ENCODE results near the gene GNLY. TPM values are rescaled to one million over a fixed set of nuclear protein-coding genes. Genes with fewer than 3 reads are reported as not detected.
"Not testable (repeated sequence)": the region's sequence is repeated elsewhere in the genome, so short reads cannot be mapped to it uniquely, and the experiment has no call there.

GNLY gene
- total RNA-seq, 4 donors from 2014 or later = 3.6 to 36.1 (median 12.0) TPM

DNA sequence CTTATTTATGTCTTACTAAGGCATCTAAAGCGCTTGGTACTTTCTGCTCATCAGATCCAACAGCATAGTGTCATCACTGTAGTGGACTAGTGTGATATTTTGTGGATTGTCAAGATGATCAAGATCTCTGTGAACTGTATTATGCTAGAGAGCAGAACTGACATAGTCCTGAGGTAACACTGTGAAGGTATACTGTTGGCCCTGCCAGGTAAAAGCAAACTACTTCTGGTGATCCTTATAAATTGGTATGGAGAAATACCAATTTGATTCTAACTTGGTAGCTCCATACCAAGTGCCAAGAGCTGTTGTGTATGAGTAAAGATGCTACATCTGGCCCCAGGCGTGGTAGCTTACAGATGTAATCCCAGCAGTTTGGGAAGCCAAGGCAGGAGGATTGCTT lies 42.1 kb upstream of the GNLY start:
- no peak overlapping the region for H3K27ac ChIP-seq
- in situ Hi-C loops (cut with MboI; ENCODE audit: low sequenced_read_pairs in 4 of 4) = no loop called here
- H3K4me1 ChIP-seq = no peaks in the 10 kb centered on the region
- H3K27me3 ChIP-seq = no peaks in the 10 kb centered on the region
- peaks cover 0 to 65% of the 10 kb centered on the region in 2 donors for H3K36me3 ChIP-seq
- no peak for ATAC-seq
- intact Hi-C loops (cut with DNase I; ENCODE audit: low total_unique reads) = no loop called here
- H3K4me3 ChIP-seq = no peak overlapping the region
- TF ChIP-seq POLR2A (IDR thresholded peaks at IDR 0.05) = no peak
- TF ChIP-seq, protein P1, sequence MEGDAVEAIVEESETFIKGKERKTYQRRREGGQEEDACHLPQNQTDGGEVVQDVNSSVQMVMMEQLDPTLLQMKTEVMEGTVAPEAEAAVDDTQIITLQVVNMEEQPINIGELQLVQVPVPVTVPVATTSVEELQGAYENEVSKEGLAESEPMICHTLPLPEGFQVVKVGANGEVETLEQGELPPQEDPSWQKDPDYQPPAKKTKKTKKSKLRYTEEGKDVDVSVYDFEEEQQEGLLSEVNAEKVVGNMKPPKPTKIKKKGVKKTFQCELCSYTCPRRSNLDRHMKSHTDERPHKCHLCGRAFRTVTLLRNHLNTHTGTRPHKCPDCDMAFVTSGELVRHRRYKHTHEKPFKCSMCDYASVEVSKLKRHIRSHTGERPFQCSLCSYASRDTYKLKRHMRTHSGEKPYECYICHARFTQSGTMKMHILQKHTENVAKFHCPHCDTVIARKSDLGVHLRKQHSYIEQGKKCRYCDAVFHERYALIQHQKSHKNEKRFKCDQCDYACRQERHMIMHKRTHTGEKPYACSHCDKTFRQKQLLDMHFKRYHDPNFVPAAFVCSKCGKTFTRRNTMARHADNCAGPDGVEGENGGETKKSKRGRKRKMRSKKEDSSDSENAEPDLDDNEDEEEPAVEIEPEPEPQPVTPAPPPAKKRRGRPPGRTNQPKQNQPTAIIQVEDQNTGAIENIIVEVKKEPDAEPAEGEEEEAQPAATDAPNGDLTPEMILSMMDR (IDR thresholded peaks at IDR 0.05 in 4 of 5, conservative IDR thresholded peaks at IDR 0.05 in 1 of 5) = no peak
- no peaks in the 10 kb centered on the region for H3K9me3 ChIP-seq
- DNase-seq = no peak

- Histone ChIP-seq H3K4me3 (no peak overlapping the region), H3K36me3 (peaks cover 0 to 45% of the 10 kb centered on the region in 2 donors), H3K27me3 (no peaks in the 10 kb centered on the region), H3K4me1 (no peaks in the 10 kb centered on the region), H3K9me3 (no peaks in the 10 kb centered on the region), H3K27ac (no peak overlapping the region)
- intact Hi-C loops (cut with DNase I; ENCODE audit: low total_unique reads) = no loop called here
- DNase-seq (no peak), ATAC-seq (no peak)
- TF ChIP-seq, protein P1 (IDR thresholded peaks at IDR 0.05 in 4 of 5, conservative IDR thresholded peaks at IDR 0.05 in 1 of 5) = no peak
- TF ChIP-seq POLR2A (IDR thresholded peaks at IDR 0.05) = no peak
- in situ Hi-C loops (cut with MboI; ENCODE audit: low sequenced_read_pairs in 4 of 4) = no loop called here
Observed at GRCh38 chr2:85653996-85654395, 40.2 kb upstream of the GNLY start.

GRCh38 chr2:85655961-85656417 lies 38.2 kb upstream of the GNLY start:
- H3K36me3 ChIP-seq = peaks cover 0 to 25% of the 10 kb centered on the region in 2 donors
- no peak for DNase-seq
- H3K4me3 ChIP-seq = no peak overlapping the region
- H3K4me1 ChIP-seq = no peaks in the 10 kb centered on the region
- peak overlapping the region in 1 of 4 donors; percentile 42 for H3K27ac ChIP-seq
- TF ChIP-seq POLR2A (IDR thresholded peaks at IDR 0.05) = no peak
- intact Hi-C loops (cut with DNase I; ENCODE audit: low total_unique reads) = no loop called here
- ATAC-seq = peak in 1 of 2 donors; percentile 15
- H3K27me3 ChIP-seq = no peaks in the 10 kb centered on the region
- H3K9me3 ChIP-seq = no peaks in the 10 kb centered on the region
- in situ Hi-C loops (cut with MboI; ENCODE audit: low sequenced_read_pairs in 4 of 4) = no loop called here

- DNase-seq (no peak), ATAC-seq (peak in 1 of 2 donors; percentile 28)
- intact Hi-C loops (cut with DNase I; ENCODE audit: low total_unique reads) (no loop called here), in situ Hi-C loops (cut with MboI; ENCODE audit: low sequenced_read_pairs in 4 of 4) (no loop called here)
- H3K4me1 ChIP-seq = no peaks in the 10 kb centered on the region
- H3K27me3 ChIP-seq = no peaks in the 10 kb centered on the region
- no peaks in the 10 kb centered on the region for H3K9me3 ChIP-seq
- H3K27ac ChIP-seq = peak overlapping the region in 1 of 4 donors; percentile 42
- H3K4me3 ChIP-seq = no peak overlapping the region
- peaks cover 0 to 20% of the 10 kb centered on the region in 2 donors for H3K36me3 ChIP-seq
- TF ChIP-seq, protein P1 (IDR thresholded peaks at IDR 0.05 in 4 of 5, conservative IDR thresholded peaks at IDR 0.05 in 1 of 5) = no peak
- no peak for TF ChIP-seq POLR2A (IDR thresholded peaks at IDR 0.05)
Observed at GRCh38 chr2:85656468-85656867, 37.7 kb upstream of the GNLY start.

DNA sequence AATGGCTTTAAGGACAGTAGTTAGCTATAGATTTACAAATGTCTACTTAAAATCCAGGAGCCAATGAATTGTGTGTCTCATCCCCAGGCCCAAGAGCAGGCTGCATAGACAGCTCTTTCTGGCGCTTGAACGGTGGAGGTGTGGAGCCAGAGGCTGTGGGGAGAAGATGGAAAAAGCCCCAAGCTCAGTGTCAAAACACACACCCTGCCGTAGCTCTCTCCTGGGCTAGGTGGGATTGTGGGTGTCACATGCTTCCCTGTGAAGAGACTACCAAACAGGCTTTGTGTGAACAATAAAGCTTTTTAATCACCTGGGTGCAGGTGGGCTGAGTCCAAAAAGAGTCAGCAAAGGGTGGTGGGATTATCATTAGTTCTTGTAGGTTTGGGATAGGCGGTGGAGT lies 36.8 kb upstream of the GNLY start:
- H3K27me3 ChIP-seq; ATAC-seq; H3K9me3 ChIP-seq; H3K4me3 ChIP-seq; intact Hi-C loops (cut with DNase I; ENCODE audit: low total_unique reads); DNase-seq; H3K27ac ChIP-seq; H3K4me1 ChIP-seq; in situ Hi-C loops (cut with MboI; ENCODE audit: low sequenced_read_pairs in 4 of 4): not testable (repeated sequence)
- H3K36me3 ChIP-seq = peaks cover 0 to 13% of the 10 kb centered on the region in 2 donors

Data from gastrocnemius medialis (tissue), 4 donors.